HUES6 (cell line): Measurements from ENCODE around the gene ARAF.
"Not testable (repeated sequence)": the region's sequence is repeated elsewhere in the genome, so short reads cannot be mapped to it uniquely, and the experiment has no call there.

ENCODE experiments used
- H3K27ac ChIP-seq: 2 replicates; pipeline ENCODE4 v1.7.0; 2013; ENCODE audit warnings: low read depth, mild to moderate bottlenecking, low read length, inconsistent platforms
- H3K27me3 ChIP-seq: 2 replicates; pipeline ENCODE4 v1.6.1; 2013; ENCODE audit warnings: low read length; ENCODE audit not compliant: control insufficient read depth, insufficient read depth
- H3K36me3 ChIP-seq: 2 replicates; pipeline ENCODE4 v1.6.1; 2013; ENCODE audit warnings: low read length; ENCODE audit not compliant: control insufficient read depth, insufficient read depth
- H3K4me1 ChIP-seq: 2 replicates; pipeline ENCODE4 v1.6.1; 2013; ENCODE audit warnings: low read length; ENCODE audit not compliant: control insufficient read depth, insufficient read depth
- H3K4me3 ChIP-seq: 2 replicates; pipeline ENCODE4 v1.5.1; 2013; ENCODE audit warnings: low read depth, low read length
- H3K9ac ChIP-seq: one replicate; pipeline ENCODE4 v1.6.1; 2013; ENCODE audit warnings: mild to moderate bottlenecking, low read length
- H3K9me3 ChIP-seq: 2 replicates; pipeline ENCODE4 v1.6.1; 2013; ENCODE audit warnings: low read depth, low read length; ENCODE audit not compliant: control insufficient read depth, insufficient read depth

Gene ARAF

GRCh38 chrX:47586043-47586787 is 25.2 kb downstream of the ARAF start:
- Histone ChIP-seq H3K4me3 (no peak overlapping the region), H3K4me1 (peaks cover 7% of the 10 kb centered on the region; the same call in 1 of the 2 replicates)

GRCh38 chrX:47587091-47587891 is 26.3 kb downstream of the ARAF start:
- Histone ChIP-seq H3K9ac (no peak overlapping the region), H3K36me3 (peaks cover 10% of the 10 kb centered on the region; the same call in 1 of the 2 replicates), H3K9me3 (peaks cover 12% of the 10 kb centered on the region; the same call in 1 of the 2 replicates), H3K4me3 (no peak overlapping the region), H3K4me1 (peaks cover 4% of the 10 kb centered on the region; the same call in 1 of the 2 replicates), H3K27me3 (no peaks in the 10 kb centered on the region), H3K27ac (no peak overlapping the region)

More at GRCh38 chrX:47586043-47586787, 25.2 kb downstream of the ARAF start:
- H3K9ac ChIP-seq = no peak overlapping the region
- no peaks in the 10 kb centered on the region for H3K27me3 ChIP-seq
- H3K36me3 ChIP-seq = peaks cover 10% of the 10 kb centered on the region; the same call in 1 of the 2 replicates
- peaks cover 12% of the 10 kb centered on the region; the same call in 1 of the 2 replicates for H3K9me3 ChIP-seq
- H3K27ac ChIP-seq = no peak overlapping the region

GRCh38 chrX:47587906-47588735 is 27.1 kb downstream of the ARAF start:
- Histone ChIP-seq H3K4me3 (no peak overlapping the region), H3K27ac (no peak overlapping the region), H3K9me3 (peaks cover 12% of the 10 kb centered on the region; the same call in 1 of the 2 replicates), H3K27me3 (no peaks in the 10 kb centered on the region), H3K4me1 (peaks cover 4% of the 10 kb centered on the region; the same call in 1 of the 2 replicates), H3K36me3 (peaks cover 10% of the 10 kb centered on the region; the same call in 1 of the 2 replicates), H3K9ac (no peak overlapping the region)

- Histone ChIP-seq H3K9ac (no peak overlapping the region), H3K27me3 (no peaks in the 10 kb centered on the region)
Observed at GRCh38 chrX:47590984-47591383, 30.0 kb downstream of the ARAF start.

GRCh38 chrX:47593522-47593921 is 32.5 kb downstream of the ARAF start:
- Histone ChIP-seq H3K27me3 (no peaks in the 10 kb centered on the region), H3K9ac (no peak overlapping the region), H3K4me1 (no peaks in the 10 kb centered on the region), H3K27ac (no peak overlapping the region), H3K4me3 (no peak overlapping the region), H3K36me3 (no peaks in the 10 kb centered on the region), H3K9me3 (peaks cover 9% of the 10 kb centered on the region)

More at GRCh38 chrX:47590984-47591383, 30.0 kb downstream of the ARAF start:
- no peak overlapping the region for H3K27ac ChIP-seq
- H3K4me1 ChIP-seq = 0 out of 2 replicates have a peak, but pooled peaks cover 4% of the 10 kb centered on the region
- H3K36me3 ChIP-seq = peaks cover 10% of the 10 kb centered on the region; the same call in 1 of the 2 replicates
- no peak overlapping the region for H3K4me3 ChIP-seq
- H3K9me3 ChIP-seq = peaks cover 9% of the 10 kb centered on the region; the same call in 1 of the 2 replicates

DNA sequence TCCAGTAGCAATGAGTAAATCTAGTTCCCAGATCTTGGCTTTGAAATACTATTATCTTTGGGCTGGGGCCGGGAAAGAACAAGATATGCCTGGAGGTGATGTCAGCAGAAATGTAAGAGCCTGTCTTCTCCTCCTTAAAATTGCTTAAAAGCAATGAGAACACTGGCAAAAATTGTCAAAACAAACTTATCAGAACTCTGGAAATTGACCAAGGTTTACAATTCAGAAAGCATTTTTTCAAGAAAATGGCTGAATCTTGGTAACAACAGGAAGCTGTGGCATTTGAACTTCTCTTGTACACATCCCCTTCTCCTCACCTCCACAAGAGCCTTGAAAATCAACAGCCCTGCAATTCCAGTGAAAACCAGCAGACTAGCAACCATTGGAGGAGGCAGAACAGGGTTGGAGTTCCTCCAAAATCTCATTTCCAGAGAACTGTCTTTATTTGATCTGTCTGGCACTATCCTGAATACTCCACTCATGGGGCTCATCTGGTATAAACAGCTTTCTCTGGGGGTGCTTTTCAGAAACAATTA is 34.8 kb downstream of the ARAF start:
- H3K4me1 ChIP-seq = no peaks in the 10 kb centered on the region
- no peak overlapping the region for H3K27ac ChIP-seq
- H3K9me3 ChIP-seq = peaks cover 15% of the 10 kb centered on the region
- no peak overlapping the region for H3K4me3 ChIP-seq
- no peaks in the 10 kb centered on the region for H3K36me3 ChIP-seq
- H3K27me3 ChIP-seq = no peaks in the 10 kb centered on the region
- no peak overlapping the region for H3K9ac ChIP-seq

DNA sequence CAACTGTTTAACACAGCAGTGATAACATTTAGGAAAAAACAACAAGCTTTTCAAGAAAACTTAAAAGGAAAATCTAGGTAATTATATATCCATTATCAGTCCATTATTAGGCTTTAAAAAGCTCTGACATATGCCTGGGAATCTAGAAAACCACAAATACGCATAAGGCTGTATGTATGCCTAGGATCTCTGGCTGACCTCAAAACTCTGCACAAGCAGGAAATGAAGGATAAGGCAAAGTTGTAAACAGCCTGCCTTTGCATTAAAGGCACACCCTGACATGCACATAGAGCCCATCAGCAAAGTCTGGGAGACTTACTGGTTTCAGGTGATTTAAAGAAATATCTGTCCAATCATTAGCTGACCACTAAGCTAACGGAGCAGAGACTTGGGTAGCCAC is 35.3 kb downstream of the ARAF start:
- no peak overlapping the region for H3K27ac ChIP-seq
- no peak overlapping the region for H3K9ac ChIP-seq

GRCh38 chrX:47597222-47597621 is 36.2 kb downstream of the ARAF start:
- H3K9me3 ChIP-seq = peaks cover 13% of the 10 kb centered on the region
- no peaks in the 10 kb centered on the region for H3K27me3 ChIP-seq
- no peaks in the 10 kb centered on the region for H3K36me3 ChIP-seq
- no peak overlapping the region for H3K27ac ChIP-seq
- H3K4me1 ChIP-seq = no peaks in the 10 kb centered on the region
- H3K9ac ChIP-seq = no peak overlapping the region
- H3K4me3 ChIP-seq = no peak overlapping the region

More for the DNA sequence above, 35.3 kb downstream of the ARAF start:
- Histone ChIP-seq H3K4me3 (no peak overlapping the region), H3K9me3 (peaks cover 13% of the 10 kb centered on the region), H3K27me3 (no peaks in the 10 kb centered on the region), H3K36me3 (no peaks in the 10 kb centered on the region), H3K4me1 (no peaks in the 10 kb centered on the region)

GRCh38 chrX:47603125-47603524 is 42.1 kb downstream of the ARAF start:
- H3K9me3 ChIP-seq, H3K4me1 ChIP-seq, H3K9ac ChIP-seq, H3K4me3 ChIP-seq, H3K27me3 ChIP-seq, H3K36me3 ChIP-seq, H3K27ac ChIP-seq: not testable (repeated sequence)

GRCh38 chrX:47605024-47605423 is 44.0 kb downstream of the ARAF start:
- H3K4me3 ChIP-seq = no peak overlapping the region
- H3K27me3 ChIP-seq = no peaks in the 10 kb centered on the region
- peaks cover 13% of the 10 kb centered on the region; the same call in 1 of the 2 replicates for H3K9me3 ChIP-seq
- H3K4me1 ChIP-seq = peaks cover 14% of the 10 kb centered on the region
- H3K9ac ChIP-seq = no peak overlapping the region
- no peaks in the 10 kb centered on the region for H3K36me3 ChIP-seq
- H3K27ac ChIP-seq = no peak overlapping the region
